Fibroblast of the aortic adventitia (primary cell): ENCODE measurements around the gene POLR2J. TPM values are rescaled to one million over a fixed set of nuclear protein-coding genes. Genes with fewer than 3 reads are reported as not detected.
"Not testable (repeated sequence)": the region's sequence is repeated elsewhere in the genome, so short reads cannot be mapped to it uniquely, and the experiment has no call there.

Experiments used
- DNase-seq: peaks from one replicate; pipeline ENCODE4 v3.0.0-alpha.2; 2010; ENCODE audit warnings: low read depth
- H3K4me3 ChIP-seq: 2 replicates; pipeline ENCODE4 v1.5.1; 2011; ENCODE audit warnings: low read depth, mild to moderate bottlenecking, control low read depth, low read length, moderate library complexity
- total RNA-seq: library from RNA; depleted of rRNA; stranded (reverse); fragments of >200 nt; gene quantifications from 2 replicates; pipeline ENCODE4 v1.2.3, GENCODE V29; 2012; ENCODE audit warnings: low replicate concordance
- TF ChIP-seq, protein P1 (sequence below): IDR thresholded peaks from 2 replicates; pipeline ENCODE4 v1.5.1; 2011; ENCODE audit warnings: mild to moderate bottlenecking, low read length, control low read depth, inconsistent platforms; ENCODE audit not compliant: insufficient read depth

The POLR2J gene
- total RNA-seq, 1 donor, result 34.0 TPM

GRCh38 chr7:102503141-102503540 is 24.4 kb upstream of the POLR2J start:
- not testable (repeated sequence) for H3K4me3 ChIP-seq, DNase-seq

DNA sequence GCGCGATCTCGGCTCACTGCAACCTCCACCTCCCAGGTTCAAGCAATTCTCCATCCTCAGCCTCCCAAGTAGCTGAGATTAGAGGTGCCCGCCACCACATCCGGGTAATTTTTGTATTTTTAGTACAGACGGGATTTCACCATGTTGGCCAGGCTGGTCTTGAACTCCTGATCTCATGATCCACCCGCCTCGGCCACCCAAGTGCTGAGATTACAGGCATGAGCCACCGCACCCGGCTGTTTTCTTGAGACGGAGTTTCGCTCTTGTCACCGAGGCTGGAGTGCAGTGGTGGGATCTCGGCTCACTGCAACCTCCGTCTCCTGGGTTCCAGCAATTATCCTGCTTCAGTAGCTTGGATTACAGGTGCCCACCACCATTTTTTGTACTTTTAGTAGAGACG is 19.6 kb upstream of the POLR2J start:
- DNase-seq, H3K4me3 ChIP-seq: not testable (repeated sequence)

- not testable (repeated sequence) for H3K4me3 ChIP-seq, DNase-seq
These were observed 18.6 kb upstream of the POLR2J start for GRCh38 chr7:102497308-102497707.

GRCh38 chr7:102496861-102497260 is 18.1 kb upstream of the POLR2J start:
- H3K4me3 ChIP-seq, DNase-seq: not testable (repeated sequence)

DNA sequence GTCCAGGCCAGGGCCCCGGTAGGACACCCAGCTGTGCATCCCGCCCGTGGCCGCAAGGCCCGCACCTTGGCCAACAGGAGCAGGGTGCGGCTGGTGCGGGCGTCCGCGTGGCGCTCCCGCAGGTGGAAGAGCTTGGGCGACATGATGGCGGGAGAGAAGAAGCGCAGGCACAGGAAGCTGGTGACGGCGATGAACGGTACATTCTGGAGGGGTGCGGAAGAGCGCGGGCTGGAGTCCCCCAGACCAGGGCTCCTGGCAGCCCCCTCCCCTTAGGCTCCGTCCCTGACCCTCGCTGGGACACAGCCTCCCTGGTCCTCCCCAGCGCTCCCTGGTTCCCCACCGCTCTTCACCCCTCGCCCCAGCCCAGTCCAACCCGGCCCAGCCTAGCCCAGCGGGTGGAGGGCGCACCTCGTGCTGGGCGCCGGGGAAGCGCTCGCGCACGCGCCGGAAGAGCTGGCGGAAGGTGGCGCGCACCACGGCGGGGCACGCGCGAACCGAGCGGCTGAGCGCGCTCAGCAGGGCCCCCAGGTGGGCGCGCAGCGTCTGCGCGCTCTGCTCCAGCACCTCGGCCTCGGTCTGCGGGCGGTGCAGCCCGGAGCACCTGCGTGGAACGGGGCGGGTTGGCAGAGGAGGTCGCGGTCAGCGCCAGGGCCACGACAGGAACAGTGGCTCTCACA is 15.9 kb upstream of the POLR2J start:
- H3K4me3 ChIP-seq, DNase-seq: not testable (repeated sequence)

DNA sequence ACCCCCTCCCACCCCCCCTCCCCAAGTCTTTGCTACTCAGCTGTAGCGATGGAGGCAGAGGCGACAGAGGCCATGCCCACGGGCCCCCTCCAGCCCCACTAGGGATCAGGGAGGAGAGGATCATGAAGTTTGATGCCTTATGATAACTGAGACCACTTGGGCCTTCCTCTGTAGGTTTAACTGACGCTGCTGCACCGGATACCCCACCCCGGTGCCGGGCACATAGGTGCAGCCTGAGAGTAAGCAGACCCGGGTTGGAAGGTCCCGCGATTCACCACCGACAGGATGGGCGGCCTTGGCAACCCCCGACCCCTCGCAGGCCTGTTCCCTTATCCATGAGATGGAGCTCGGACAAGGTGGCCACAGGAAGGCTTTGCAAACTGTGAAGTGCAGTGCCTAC is 15.3 kb upstream of the POLR2J start:
- not testable (repeated sequence) for DNase-seq, H3K4me3 ChIP-seq

DNA sequence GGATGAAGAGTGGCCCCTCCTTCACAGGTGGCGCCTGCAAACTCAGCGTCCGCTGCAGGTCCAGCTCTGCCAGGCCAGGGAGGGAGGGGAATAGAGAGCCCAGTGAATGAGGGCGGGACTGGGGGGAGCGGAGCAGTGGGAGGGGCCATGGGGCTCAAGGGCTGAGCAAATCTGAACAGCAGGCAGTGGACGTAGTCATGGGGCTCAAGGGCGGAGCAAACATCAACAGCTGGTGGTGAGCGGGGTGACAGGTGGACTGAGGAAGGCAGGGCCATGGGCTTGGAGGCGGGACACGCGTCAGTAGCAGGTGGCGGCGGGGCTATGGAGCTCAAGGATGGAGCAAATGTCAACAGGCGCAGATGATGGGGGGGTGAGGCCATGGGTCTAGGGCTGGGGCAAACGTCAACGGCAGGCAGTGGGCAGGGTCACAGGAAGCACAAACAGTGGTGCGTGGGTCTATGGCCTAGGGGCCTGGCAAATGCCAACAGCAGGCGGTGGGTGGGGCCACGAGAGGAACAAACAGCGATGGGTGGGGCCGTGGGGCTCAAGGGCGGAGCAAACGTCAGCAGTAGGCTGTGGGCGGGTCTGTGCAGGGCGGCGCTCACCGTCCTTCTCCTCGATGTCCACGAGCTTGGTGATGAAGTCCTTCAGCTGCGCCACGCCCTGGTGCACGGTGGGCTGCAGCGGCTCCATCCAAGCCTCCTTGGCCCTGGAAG is 14.7 kb upstream of the POLR2J start:
- H3K4me3 ChIP-seq, DNase-seq: not testable (repeated sequence)

GRCh38 chr7:102490529-102491075 is 11.9 kb upstream of the POLR2J start:
- H3K4me3 ChIP-seq, DNase-seq: not testable (repeated sequence)

- not testable (repeated sequence) for DNase-seq, H3K4me3 ChIP-seq
These were observed 5.6 kb upstream of the POLR2J start for GRCh38 chr7:102484317-102484716.

DNA sequence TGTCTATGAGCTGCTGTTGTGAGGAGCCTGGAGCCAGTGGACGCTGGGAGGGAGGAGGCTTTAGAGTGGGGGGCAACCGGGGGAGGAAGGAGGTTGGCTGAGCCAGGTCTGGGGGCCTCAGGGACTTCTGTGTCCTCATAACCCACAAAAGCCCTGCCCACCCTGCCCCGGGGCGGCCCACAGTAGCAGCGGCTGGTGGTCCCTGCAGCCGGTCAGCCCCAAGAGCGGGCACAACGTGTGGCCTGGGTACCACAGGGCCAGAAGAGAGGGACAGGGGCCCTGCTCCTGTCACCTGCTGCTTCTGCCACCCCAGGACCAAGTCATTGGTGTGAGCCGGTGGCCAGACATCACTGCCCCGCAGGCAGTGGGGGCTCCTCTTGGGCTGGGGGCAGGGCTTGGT is 3.2 kb upstream of the POLR2J start:
- H3K4me3 ChIP-seq, DNase-seq: not testable (repeated sequence)

GRCh38 chr7:102479982-102480637 is 1.4 kb upstream of the POLR2J start:
- not testable (repeated sequence) for DNase-seq, H3K4me3 ChIP-seq
- TF ChIP-seq, protein P1, sequence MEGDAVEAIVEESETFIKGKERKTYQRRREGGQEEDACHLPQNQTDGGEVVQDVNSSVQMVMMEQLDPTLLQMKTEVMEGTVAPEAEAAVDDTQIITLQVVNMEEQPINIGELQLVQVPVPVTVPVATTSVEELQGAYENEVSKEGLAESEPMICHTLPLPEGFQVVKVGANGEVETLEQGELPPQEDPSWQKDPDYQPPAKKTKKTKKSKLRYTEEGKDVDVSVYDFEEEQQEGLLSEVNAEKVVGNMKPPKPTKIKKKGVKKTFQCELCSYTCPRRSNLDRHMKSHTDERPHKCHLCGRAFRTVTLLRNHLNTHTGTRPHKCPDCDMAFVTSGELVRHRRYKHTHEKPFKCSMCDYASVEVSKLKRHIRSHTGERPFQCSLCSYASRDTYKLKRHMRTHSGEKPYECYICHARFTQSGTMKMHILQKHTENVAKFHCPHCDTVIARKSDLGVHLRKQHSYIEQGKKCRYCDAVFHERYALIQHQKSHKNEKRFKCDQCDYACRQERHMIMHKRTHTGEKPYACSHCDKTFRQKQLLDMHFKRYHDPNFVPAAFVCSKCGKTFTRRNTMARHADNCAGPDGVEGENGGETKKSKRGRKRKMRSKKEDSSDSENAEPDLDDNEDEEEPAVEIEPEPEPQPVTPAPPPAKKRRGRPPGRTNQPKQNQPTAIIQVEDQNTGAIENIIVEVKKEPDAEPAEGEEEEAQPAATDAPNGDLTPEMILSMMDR, result peak; percentile 33

DNA sequence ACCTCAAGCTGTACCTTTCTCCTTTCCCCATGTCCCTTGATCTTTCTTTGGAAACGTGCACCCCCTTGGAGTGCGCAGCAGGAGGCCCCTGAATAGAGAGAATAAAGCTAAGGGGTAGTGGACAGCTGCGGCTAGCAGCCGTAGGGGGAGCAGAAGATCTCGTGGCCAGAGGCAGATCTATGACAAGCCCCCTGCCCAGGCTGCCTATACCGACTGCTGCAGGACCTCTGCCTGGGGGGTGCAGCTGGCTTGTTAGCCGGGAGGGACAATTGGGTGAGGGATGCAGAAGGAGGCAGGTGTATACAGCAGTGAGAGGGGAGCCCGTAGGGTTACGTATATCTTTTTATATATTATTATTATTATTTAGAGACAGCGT is 475 bp upstream of the POLR2J start:
- H3K4me3 ChIP-seq, result not testable (repeated sequence)

GRCh38 chr7:102474736-102475435 is 3.8 kb downstream of the POLR2J start:
- DNase-seq, H3K4me3 ChIP-seq: not testable (repeated sequence)

More for the DNA sequence above, 475 bp upstream of the POLR2J start:
- not testable (repeated sequence) for DNase-seq

DNA sequence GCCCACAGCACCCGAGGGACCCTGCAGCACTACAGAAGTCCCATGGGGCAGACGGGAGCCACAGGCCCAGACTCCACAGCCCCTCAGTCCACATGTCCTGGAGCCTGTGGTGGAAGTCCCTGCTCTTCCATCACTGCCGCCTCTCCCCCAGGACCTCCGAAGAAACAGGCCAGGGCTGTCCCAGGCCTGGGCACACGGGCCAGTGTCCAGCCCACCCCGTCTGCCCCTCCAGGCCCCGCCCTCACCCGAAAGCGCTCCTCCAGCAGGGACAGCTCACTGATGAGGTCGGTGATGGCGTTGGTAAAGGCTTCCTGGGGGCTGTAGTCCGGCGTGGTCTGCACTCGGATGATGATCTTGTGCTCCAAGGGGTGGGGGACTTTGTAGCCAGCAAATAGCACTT is 4.6 kb downstream of the POLR2J start:
- not testable (repeated sequence) for H3K4me3 ChIP-seq, DNase-seq
